ENCODE measurements around the gene CCBE1.
"Not testable (repeated sequence)": the region's sequence is repeated elsewhere in the genome, so short reads cannot be mapped to it uniquely, and the experiment has no call there.

CCBE1 gene

GRCh38 chr18:59520562-59521355 lies 176.5 kb downstream of the CCBE1 start:
- DNase-seq = no peak

DNA sequence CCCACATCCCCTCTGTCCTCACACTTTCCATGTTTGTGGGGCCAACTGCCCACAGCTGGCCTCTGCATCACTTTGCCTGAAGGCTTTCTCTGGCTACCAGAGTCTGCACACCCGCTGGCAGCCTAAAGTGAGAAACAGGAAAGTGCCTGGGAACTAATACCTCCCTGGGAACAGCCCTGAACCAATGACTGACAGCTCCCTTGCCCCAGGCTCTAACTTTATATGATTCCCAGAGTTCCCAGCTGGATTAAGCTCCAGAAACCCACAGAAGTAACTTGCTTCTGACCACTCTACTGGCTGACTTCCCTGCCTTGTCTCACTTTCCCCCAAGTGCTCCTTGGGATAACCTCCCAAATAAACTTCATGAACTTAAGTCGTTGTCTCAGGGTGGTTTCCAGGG lies 178.5 kb downstream of the CCBE1 start:
- DNase-seq = no peak

- no peak for DNase-seq
Observed at GRCh38 chr18:59517446-59518165, 179.6 kb downstream of the CCBE1 start.

DNA sequence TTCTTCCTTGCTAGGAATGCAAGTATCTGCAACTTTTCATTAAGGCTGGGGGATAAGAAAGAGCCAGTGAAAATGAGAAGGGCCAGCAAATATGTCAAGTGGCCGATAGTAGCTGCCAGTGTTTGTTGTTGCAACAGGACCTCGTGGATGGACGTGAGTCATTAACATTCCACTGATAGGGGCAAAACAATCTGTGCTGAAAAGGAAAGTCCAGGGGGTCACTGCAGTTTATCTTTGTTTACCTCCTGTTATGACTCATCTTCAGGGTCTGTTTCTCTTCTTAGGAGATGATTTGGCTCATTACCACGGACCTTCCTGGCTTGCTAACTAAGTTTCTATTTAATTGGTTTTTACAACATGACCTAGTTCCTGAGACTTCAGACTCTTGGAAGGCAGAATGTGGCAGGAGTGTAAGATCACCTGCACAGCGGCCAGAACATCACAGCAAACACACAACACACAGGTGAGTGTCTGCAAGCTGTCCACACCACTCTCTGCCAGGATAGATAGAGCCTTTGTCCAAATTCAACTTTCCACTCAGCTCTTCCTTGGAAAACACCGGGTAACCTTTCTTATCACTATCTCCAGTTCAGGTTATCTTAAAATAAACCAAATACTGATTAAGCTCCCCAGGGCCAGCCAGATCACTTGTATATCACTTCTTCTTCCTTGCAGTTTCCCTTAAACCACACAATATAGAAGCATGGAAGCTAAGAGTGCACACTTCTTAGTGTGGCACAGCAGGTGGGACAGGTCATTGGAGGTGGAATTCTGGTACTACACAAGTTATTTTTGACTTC lies 180.7 kb downstream of the CCBE1 start:
- DNase-seq = no peak

GRCh38 chr18:59515956-59516355 lies 181.3 kb downstream of the CCBE1 start:
- DNase-seq = not testable (repeated sequence)

- DNase-seq = no peak
Observed at GRCh38 chr18:59515147-59515546, 182.1 kb downstream of the CCBE1 start.

- no peak for DNase-seq
Observed at GRCh38 chr18:59514203-59514602, 183.0 kb downstream of the CCBE1 start.

GRCh38 chr18:59512025-59512755 lies 185.0 kb downstream of the CCBE1 start:
- DNase-seq = no peak

GRCh38 chr18:59509481-59510442 lies 187.5 kb downstream of the CCBE1 start:
- DNase-seq = no peak

- DNase-seq = no peak
Observed at GRCh38 chr18:59505356-59505755, 191.9 kb downstream of the CCBE1 start.

DNA sequence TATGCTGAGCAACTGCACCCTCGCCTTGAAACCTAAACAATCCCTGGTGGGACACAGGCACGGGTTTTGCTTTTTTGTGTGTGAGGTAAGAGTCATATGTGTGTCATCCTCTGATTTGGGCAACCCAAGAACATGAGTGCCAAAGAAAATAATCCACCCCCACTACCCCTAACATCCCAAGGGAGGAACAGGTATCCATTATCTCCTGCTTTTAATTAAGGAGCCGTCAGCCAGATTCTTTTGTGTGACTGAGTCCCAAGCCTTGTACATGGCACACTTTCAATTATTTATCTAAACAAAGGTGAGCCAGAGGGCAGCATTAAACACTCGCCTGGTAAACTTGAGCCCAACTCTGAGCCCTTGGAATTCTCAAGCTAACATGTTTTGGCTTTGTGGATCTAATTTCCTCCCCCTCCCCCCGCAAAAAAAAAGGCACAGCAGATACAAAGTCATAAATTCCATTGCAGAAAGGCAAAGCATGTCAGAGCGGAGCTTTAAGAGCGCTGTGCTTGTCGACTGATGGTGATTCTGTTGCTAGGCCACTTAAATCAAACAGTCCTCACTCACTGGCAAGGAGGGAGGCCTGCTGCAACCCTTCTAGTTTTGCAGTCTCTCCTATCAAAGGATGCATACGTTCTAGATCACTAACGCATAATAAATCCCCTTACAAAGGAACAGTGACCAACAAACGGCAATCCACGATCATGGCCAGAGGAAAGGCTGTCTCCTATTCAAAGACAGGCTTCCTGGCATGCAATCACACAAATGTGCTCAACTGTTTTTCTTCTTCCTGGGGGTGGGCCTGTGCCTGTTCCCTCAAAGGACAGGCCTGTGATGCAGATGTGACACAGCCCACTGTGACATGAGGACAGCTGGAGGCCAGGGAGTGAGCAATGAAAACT lies 194.7 kb downstream of the CCBE1 start:
- no peak for DNase-seq

- DNase-seq = no peak
Observed at GRCh38 chr18:59501920-59502273, 195.3 kb downstream of the CCBE1 start.

DNA sequence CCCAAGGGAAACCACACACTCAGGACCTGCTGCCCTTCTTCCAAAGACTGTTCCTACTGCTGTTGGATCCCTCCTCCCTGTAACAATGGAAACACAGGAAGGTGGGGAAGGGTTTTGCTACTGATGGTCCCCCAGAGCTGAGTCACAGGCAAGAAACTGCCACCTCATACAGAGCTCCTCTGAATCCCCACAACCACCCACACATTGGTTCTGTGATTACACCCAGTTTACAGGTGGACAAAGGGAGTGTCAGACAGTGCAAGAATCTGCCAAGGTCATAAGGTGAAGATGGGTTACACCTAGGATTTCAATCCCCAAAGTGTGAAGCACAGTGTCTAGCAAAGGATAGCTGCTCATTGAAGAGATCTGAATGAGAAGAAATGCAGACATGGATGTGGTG lies 196.5 kb downstream of the CCBE1 start:
- DNase-seq = no peak

- no peak for DNase-seq
Observed at GRCh38 chr18:59498506-59499086, 198.6 kb downstream of the CCBE1 start.

DNA sequence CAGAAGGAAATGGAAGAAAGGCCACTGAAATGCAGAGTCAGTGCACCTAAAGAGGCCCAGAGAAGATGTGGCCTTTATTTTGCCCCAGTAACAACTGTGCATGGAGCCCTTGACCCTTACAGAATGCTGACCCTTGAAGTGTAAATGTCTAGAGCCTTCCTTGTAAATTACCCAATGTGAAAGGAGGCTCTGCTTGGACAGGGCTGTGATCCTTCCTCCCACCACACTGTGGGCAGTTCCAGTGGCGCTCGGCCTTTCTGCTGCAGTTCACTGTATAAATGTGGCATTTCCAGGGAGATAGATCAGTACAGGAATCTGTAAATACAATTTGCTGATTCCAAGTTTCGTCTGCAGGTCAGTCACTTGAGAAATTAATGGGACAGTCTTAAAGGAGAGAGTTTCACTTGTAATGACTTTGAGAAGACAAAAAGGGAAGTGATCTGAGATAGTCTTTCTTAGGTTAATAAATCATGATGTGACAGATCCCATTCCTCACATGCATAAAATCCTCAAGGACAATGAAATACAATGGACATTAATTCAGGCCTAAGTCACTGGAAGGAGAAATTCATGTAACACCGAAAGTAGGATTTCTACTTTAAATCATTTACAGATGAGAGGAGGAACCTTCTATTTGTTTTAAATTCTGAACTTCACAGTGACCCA lies 204.3 kb downstream of the CCBE1 start:
- no peak for DNase-seq

GRCh38 chr18:59488899-59489298 lies 208.3 kb downstream of the CCBE1 start:
- no peak for DNase-seq

- no peak for DNase-seq
Observed at GRCh38 chr18:59485382-59485781, 211.8 kb downstream of the CCBE1 start.

DNA sequence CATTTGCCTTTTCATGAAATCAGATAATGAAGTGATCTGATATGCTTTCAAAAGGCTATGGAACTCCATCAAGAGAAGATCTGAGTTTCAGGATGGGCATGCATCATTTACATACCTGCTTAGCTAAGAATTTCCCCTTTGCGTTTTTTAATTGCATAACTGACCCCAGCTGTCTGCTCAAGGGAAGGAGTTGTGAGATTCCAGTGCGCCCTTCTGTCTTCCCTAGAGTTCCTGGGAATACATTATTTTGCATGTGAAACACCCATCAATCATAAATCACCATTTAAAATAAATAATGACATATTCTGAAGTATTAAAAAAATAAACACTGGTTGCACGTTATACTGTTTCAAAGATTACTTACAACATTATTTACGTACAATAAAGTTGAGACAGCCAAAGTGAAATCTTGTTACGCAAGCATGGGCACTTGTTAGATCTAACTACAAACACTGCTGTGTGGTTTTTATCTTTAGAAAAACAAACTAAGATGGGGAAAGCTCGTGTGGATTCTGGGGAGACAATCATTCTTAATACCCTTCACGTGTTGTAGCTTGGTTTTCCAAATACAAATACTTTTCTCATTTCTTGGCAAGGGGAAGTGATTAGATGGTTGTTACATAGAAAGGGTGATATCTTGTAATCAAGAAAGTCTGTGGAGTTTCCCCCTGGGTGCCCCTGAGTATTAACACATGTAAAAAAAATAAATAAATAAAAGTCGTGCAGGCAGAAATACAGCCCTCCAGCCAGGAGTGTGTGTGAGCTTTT lies 212.5 kb downstream of the CCBE1 start:
- DNase-seq = no peak

GRCh38 chr18:59484131-59484530 lies 213.1 kb downstream of the CCBE1 start:
- DNase-seq = no peak
